ENCODE results near the gene NLN. TPM values are rescaled to one million over a fixed set of nuclear protein-coding genes. Genes with fewer than 3 reads are reported as not detected.
A peak's percentile ranks its signal among the peaks of the same experiment; 100 is the strongest.

Gene NLN
- total and polyA plus RNA-seq, 2 donors (not counting 1 experiment from before 2014, with no cell fraction given): 29.2 to 33.7 TPM

DNA sequence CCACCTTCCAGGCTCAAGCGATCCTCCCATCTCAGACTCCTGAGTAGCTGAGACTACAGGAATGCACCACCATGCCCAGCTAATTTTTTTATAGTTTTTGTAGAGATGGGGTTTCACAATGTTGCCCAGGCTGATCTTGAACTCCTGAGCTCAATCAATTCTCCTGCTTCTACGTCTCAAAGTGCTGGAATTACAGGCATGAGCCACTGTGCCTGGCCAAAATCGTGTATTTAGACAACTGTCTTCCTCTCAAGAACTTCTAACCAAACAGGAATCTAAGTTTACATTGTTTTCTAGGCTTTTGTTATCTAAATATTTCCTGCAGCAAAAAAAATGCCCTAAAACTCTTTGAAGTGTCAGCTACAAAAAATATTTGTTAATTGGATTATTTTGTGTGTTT, 78.8 kb downstream of the NLN start:
- H3K36me3 ChIP-seq (ENCODE audit: control insufficient read depth, insufficient read depth, low read length): no peaks in the 10 kb centered on the region
- no peaks in the 10 kb centered on the region for H3K9me3 ChIP-seq (ENCODE audit: control insufficient read depth, insufficient read depth, low read depth, low read length)
- H3K79me2 ChIP-seq (ENCODE audit: control insufficient read depth, insufficient read depth, low read length): no peaks in the 10 kb centered on the region
- DNase-seq (ENCODE audit: low read depth in 2 of 2): peak in 1 of 2 donors; percentile 27
- H4K20me1 ChIP-seq (ENCODE audit: control insufficient read depth, extremely low read depth, insufficient read depth, low read length): no peaks in the 10 kb centered on the region
- no peak overlapping the region for H3K27ac ChIP-seq (ENCODE audit: insufficient read depth, low read length)
- H3K27me3 ChIP-seq (ENCODE audit: control insufficient read depth, insufficient read depth, low read length): no peaks in the 10 kb centered on the region
- no peak overlapping the region for H2AFZ ChIP-seq (ENCODE audit: low read length)
- H3K4me1 ChIP-seq (ENCODE audit: control insufficient read depth, extremely low read depth, insufficient read depth, low read length): no peaks in the 10 kb centered on the region
- H3K9ac ChIP-seq (ENCODE audit: insufficient read depth, low read length): no peak overlapping the region
- no peak overlapping the region for H3K4me2 ChIP-seq (ENCODE audit: extremely low read depth, insufficient read depth, low read length)
- H3K4me3 ChIP-seq (replicated peaks in 1 of 4; ENCODE audit: control extremely low read depth in 1 of 4, insufficient read depth in 1 of 4, low read depth in 3 of 4, low read length in 4 of 4): no peak overlapping the region
- TF ChIP-seq CTCF (conservative IDR thresholded peaks at IDR 0.05 in 1 of 2, IDR thresholded peaks at IDR 0.05 in 1 of 2; ENCODE audit: low read depth in 1 of 2, low read length in 2 of 2): no peak

GRCh38 chr5:65801352-65801783, 79.4 kb downstream of the NLN start:
- Histone ChIP-seq H2AFZ (ENCODE audit: low read length) (no peak overlapping the region), H3K4me3 (replicated peaks in 1 of 4; ENCODE audit: control extremely low read depth in 1 of 4, insufficient read depth in 1 of 4, low read depth in 3 of 4, low read length in 4 of 4) (no peak overlapping the region), H3K4me1 (ENCODE audit: control insufficient read depth, extremely low read depth, insufficient read depth, low read length) (no peaks in the 10 kb centered on the region), H3K9ac (ENCODE audit: insufficient read depth, low read length) (no peak overlapping the region), H3K36me3 (ENCODE audit: control insufficient read depth, insufficient read depth, low read length) (no peaks in the 10 kb centered on the region), H3K79me2 (ENCODE audit: control insufficient read depth, insufficient read depth, low read length) (no peaks in the 10 kb centered on the region), H3K4me2 (ENCODE audit: extremely low read depth, insufficient read depth, low read length) (no peak overlapping the region), H3K9me3 (ENCODE audit: control insufficient read depth, insufficient read depth, low read depth, low read length) (no peaks in the 10 kb centered on the region), H4K20me1 (ENCODE audit: control insufficient read depth, extremely low read depth, insufficient read depth, low read length) (no peaks in the 10 kb centered on the region), H3K27me3 (ENCODE audit: control insufficient read depth, insufficient read depth, low read length) (no peaks in the 10 kb centered on the region), H3K27ac (ENCODE audit: insufficient read depth, low read length) (no peak overlapping the region)
- TF ChIP-seq CTCF (conservative IDR thresholded peaks at IDR 0.05 in 1 of 2, IDR thresholded peaks at IDR 0.05 in 1 of 2; ENCODE audit: low read depth in 1 of 2, low read length in 2 of 2) (no peak), EZH2 (IDR thresholded peaks at IDR 0.05; ENCODE audit: low read length, missing control alignments) (no peak)
- peak in 1 of 2 donors; percentile 86 for DNase-seq (ENCODE audit: low read depth in 2 of 2)

DNA sequence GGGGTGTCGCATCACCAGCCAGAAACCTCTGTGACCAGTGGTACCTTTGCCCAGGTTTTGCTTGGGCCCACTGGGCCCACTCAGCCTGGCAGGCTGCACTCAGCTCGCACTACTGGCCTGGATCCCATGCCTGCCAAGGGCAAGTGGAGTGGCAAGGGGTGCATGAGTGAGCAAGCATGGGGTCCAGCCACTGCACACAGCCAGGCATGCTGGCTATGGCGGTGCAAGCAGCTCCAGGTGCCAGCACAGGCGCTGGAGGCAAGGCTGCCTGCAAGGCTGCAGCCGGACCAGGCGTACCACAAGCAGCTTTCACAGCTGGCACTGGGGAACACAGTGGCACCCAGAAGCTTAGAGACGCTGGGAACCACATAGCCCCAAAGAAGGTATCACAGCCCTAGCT, 80.1 kb downstream of the NLN start:
- H3K4me2 ChIP-seq (ENCODE audit: extremely low read depth, insufficient read depth, low read length): no peak overlapping the region
- no peaks in the 10 kb centered on the region for H3K79me2 ChIP-seq (ENCODE audit: control insufficient read depth, insufficient read depth, low read length)
- no peaks in the 10 kb centered on the region for H3K36me3 ChIP-seq (ENCODE audit: control insufficient read depth, insufficient read depth, low read length)
- H3K27ac ChIP-seq (ENCODE audit: insufficient read depth, low read length): no peak overlapping the region
- no peaks in the 10 kb centered on the region for H3K9me3 ChIP-seq (ENCODE audit: control insufficient read depth, insufficient read depth, low read depth, low read length)
- H3K27me3 ChIP-seq (ENCODE audit: control insufficient read depth, insufficient read depth, low read length): no peaks in the 10 kb centered on the region
- H4K20me1 ChIP-seq (ENCODE audit: control insufficient read depth, extremely low read depth, insufficient read depth, low read length): no peaks in the 10 kb centered on the region
- TF ChIP-seq EZH2 (IDR thresholded peaks at IDR 0.05; ENCODE audit: low read length, missing control alignments) (no peak), CTCF (conservative IDR thresholded peaks at IDR 0.05 in 1 of 2, IDR thresholded peaks at IDR 0.05 in 1 of 2; ENCODE audit: low read depth in 1 of 2, low read length in 2 of 2) (no peak)
- DNase-seq (ENCODE audit: low read depth in 2 of 2): no peak
- no peak overlapping the region for H3K4me3 ChIP-seq (replicated peaks in 1 of 4; ENCODE audit: control extremely low read depth in 1 of 4, insufficient read depth in 1 of 4, low read depth in 3 of 4, low read length in 4 of 4)
- H3K4me1 ChIP-seq (ENCODE audit: control insufficient read depth, extremely low read depth, insufficient read depth, low read length): no peaks in the 10 kb centered on the region
- no peak overlapping the region for H3K9ac ChIP-seq (ENCODE audit: insufficient read depth, low read length)
- H2AFZ ChIP-seq (ENCODE audit: low read length): no peak overlapping the region

Data from fibroblast of lung (primary cell).